Mesenchymal stem cell (in vitro differentiated cells and primary cell): ENCODE measurements around the gene NR2C1.

ENCODE experiments used
- DNase-seq: peaks from one replicate; pipeline ENCODE4 v3.0.0-alpha.2; 2013
- H2AFZ ChIP-seq: one replicate; pipeline ENCODE4 v1.6.1; 2013; ENCODE audit warnings: low read depth, mild to moderate bottlenecking, control low read depth, inconsistent platforms, low read length, moderate library complexity
- H2AK5ac ChIP-seq: 2 replicates; pipeline ENCODE4 v1.6.1; 2013; ENCODE audit warnings: low read length, moderate library complexity, mild to moderate bottlenecking, inconsistent platforms; ENCODE audit not compliant: severe bottlenecking
- H2BK120ac ChIP-seq: one replicate; pipeline ENCODE4 v1.6.1; 2013; ENCODE audit warnings: low read depth, mild to moderate bottlenecking, inconsistent platforms, low read length, moderate library complexity
- H2BK12ac ChIP-seq, 2 experiments: one replicate each; pipeline ENCODE4 v1.6.1; 2013; ENCODE audit warnings: inconsistent platforms in 2 of 2, low read length in 2 of 2, mild to moderate bottlenecking in 2 of 2, moderate library complexity in 2 of 2, control low read depth in 1 of 2
- H2BK15ac ChIP-seq: one replicate; pipeline ENCODE4 v1.6.1; 2013; ENCODE audit warnings: mild to moderate bottlenecking, low read depth, inconsistent platforms; ENCODE audit not compliant: poor library complexity, severe bottlenecking
- H2BK5ac ChIP-seq: 2 replicates; pipeline ENCODE4 v1.6.1; 2013; ENCODE audit warnings: low read depth, mild to moderate bottlenecking, low read length, control low read depth, inconsistent platforms; ENCODE audit not compliant: poor library complexity, severe bottlenecking
- H3K14ac ChIP-seq, 2 experiments: one replicate each; pipeline ENCODE4 v1.6.1; 2013; ENCODE audit warnings: inconsistent platforms in 2 of 2, low read length in 2 of 2, control low read depth in 1 of 2, mild to moderate bottlenecking in 1 of 2, moderate library complexity in 1 of 2
- H3K18ac ChIP-seq, 2 experiments: one replicate each; pipeline ENCODE4 v1.6.1; 2013; ENCODE audit warnings: inconsistent platforms in 2 of 2, low read length in 2 of 2, control low read depth in 1 of 2, low read depth in 1 of 2, mild to moderate bottlenecking in 1 of 2
- H3K23ac ChIP-seq, 2 experiments: one replicate each; pipeline ENCODE4 v1.6.1; 2013; ENCODE audit warnings: inconsistent platforms in 2 of 2, low read length in 2 of 2, mild to moderate bottlenecking in 2 of 2, moderate library complexity in 2 of 2, control low read depth in 1 of 2
- H3K27ac ChIP-seq: 2 replicates; pipeline ENCODE4 v1.5.1; 2013; ENCODE audit warnings: mild to moderate bottlenecking, moderate library complexity, low read length, control low read depth, inconsistent platforms; ENCODE audit not compliant: poor library complexity, severe bottlenecking
- H3K27me3 ChIP-seq, 2 experiments: 2 replicates each; pipeline versions ENCODE4 v1.6.1 to v1.7.0; 2013; ENCODE audit warnings: low read length in 2 of 2, mild to moderate bottlenecking in 2 of 2, moderate library complexity in 2 of 2, control low read depth in 1 of 2, inconsistent platforms in 1 of 2; ENCODE audit not compliant: control insufficient read depth in 1 of 2, insufficient read depth in 1 of 2
- H3K36me3 ChIP-seq, 2 experiments: 2 replicates each; pipeline versions ENCODE4 v1.6.1 to v1.7.0; 2013; ENCODE audit warnings: low read length in 2 of 2, control low read depth in 1 of 2, inconsistent platforms in 1 of 2, low read depth in 1 of 2, mild to moderate bottlenecking in 1 of 2; ENCODE audit not compliant: insufficient read depth in 2 of 2, control insufficient read depth in 1 of 2
- H3K4ac ChIP-seq, 2 experiments: one replicate each; pipeline ENCODE4 v1.6.1; 2013; ENCODE audit warnings: inconsistent platforms in 2 of 2, low read length in 2 of 2, mild to moderate bottlenecking in 2 of 2, moderate library complexity in 2 of 2, control low read depth in 1 of 2, low read depth in 1 of 2
- H3K4me1 ChIP-seq: 2 replicates; pipeline ENCODE4 v1.6.1; 2013; ENCODE audit warnings: low read depth, low read length, control low read depth; ENCODE audit not compliant: control insufficient read depth, insufficient read depth
- H3K4me2 ChIP-seq: 2 replicates; pipeline ENCODE4 v1.6.1; 2013; ENCODE audit warnings: low read length, mild to moderate bottlenecking, inconsistent platforms; ENCODE audit not compliant: poor library complexity, severe bottlenecking
- H3K4me3 ChIP-seq, 2 experiments: 2 replicates each; pipeline versions ENCODE4 v1.5.1 to v1.7.0; 2013; ENCODE audit warnings: low read length in 2 of 2, mild to moderate bottlenecking in 2 of 2, control low read depth in 1 of 2, low read depth in 1 of 2; ENCODE audit not compliant: insufficient read depth in 1 of 2
- H3K79me1 ChIP-seq: replicated peaks from 2 replicates; pipeline ENCODE4 v1.6.1; 2013; ENCODE audit warnings: mild to moderate bottlenecking, control low read depth, low read length, inconsistent platforms; ENCODE audit not compliant: poor library complexity, severe bottlenecking
- H3K9ac ChIP-seq: 2 replicates; pipeline ENCODE4 v1.7.0; 2013; ENCODE audit warnings: mild to moderate bottlenecking, low read length, moderate library complexity
- H3K9me3 ChIP-seq: 2 replicates; pipeline ENCODE4 v1.7.0; 2013; ENCODE audit warnings: mild to moderate bottlenecking, low read length; ENCODE audit not compliant: control insufficient read depth
- H4K8ac ChIP-seq: one replicate; pipeline ENCODE4 v1.6.1; 2013; ENCODE audit warnings: inconsistent platforms, mild to moderate bottlenecking, low read length, moderate library complexity
- H4K91ac ChIP-seq: one replicate; pipeline ENCODE4 v1.6.1; 2013; ENCODE audit warnings: mild to moderate bottlenecking, low read length, inconsistent platforms
- WGBS: methylation state at CpG from one replicate; pipeline ENCODE4 v1.1.7; 2013; ENCODE audit warnings: mixed read lengths; 5-methylcytosine and 5-hydroxymethylcytosine counted together

Gene NR2C1

GRCh38 chr12:95116773-95117172, 43.4 kb upstream of the NR2C1 start:
- H3K23ac ChIP-seq, result no peak overlapping the region
- H2BK12ac ChIP-seq, result no peak overlapping the region
- no peak overlapping the region for H3K4me2 ChIP-seq
- no peak overlapping the region for H4K91ac ChIP-seq
- H3K18ac ChIP-seq, result no peak overlapping the region
- H3K9ac ChIP-seq, result peak overlapping the region; percentile 45
- no peak overlapping the region for H2AFZ ChIP-seq
- no peak overlapping the region for H3K14ac ChIP-seq
- H3K4me1 ChIP-seq, result peaks cover 14% of the 10 kb centered on the region
- H3K4ac ChIP-seq, result no peak overlapping the region
- peaks cover 0 to 17% of the 10 kb centered on the region in 2 experiments for H3K36me3 ChIP-seq
- H3K4me3 ChIP-seq, result no peak overlapping the region
- H3K79me1 ChIP-seq, result peaks cover 5% of the 10 kb centered on the region
- no peak overlapping the region for H2BK5ac ChIP-seq
- DNase-seq, result no peak
- no peaks in the 10 kb centered on the region for H3K9me3 ChIP-seq
- peak overlapping the region; percentile 5 for H2AK5ac ChIP-seq
- H2BK120ac ChIP-seq, result no peak overlapping the region
- WGBS, result 93% methylated on average over 3 of the region's 3 CpGs
- H2BK15ac ChIP-seq, result no peak overlapping the region
- H4K8ac ChIP-seq, result no peak overlapping the region
- no peaks in the 10 kb centered on the region for H3K27me3 ChIP-seq
- H3K27ac ChIP-seq, result peak overlapping the region; percentile 37

- Histone ChIP-seq H3K27ac (no peak overlapping the region), H3K23ac (no peak overlapping the region), H2BK120ac (no peak overlapping the region), H3K4me1 (peaks cover 14% of the 10 kb centered on the region), H3K9ac (peak overlapping the region; percentile 45), H3K4me2 (no peak overlapping the region), H2AK5ac (no peak overlapping the region), H3K79me1 (peaks cover 5% of the 10 kb centered on the region), H3K27me3 (no peaks in the 10 kb centered on the region), H2BK5ac (no peak overlapping the region), H3K36me3 (peaks cover 0 to 18% of the 10 kb centered on the region in 2 experiments), H3K4me3 (no peak overlapping the region), H3K4ac (no peak overlapping the region), H3K14ac (no peak overlapping the region), H4K8ac (no peak overlapping the region), H2BK15ac (no peak overlapping the region), H3K9me3 (no peaks in the 10 kb centered on the region), H4K91ac (no peak overlapping the region), H2AFZ (no peak overlapping the region), H3K18ac (no peak overlapping the region), H2BK12ac (no peak overlapping the region)
- 86% methylated on average over 4 of the region's 4 CpGs for WGBS
- no peak for DNase-seq
Observed at GRCh38 chr12:95116341-95116740, 42.9 kb upstream of the NR2C1 start.

- H3K4me1 ChIP-seq, result peaks cover 15% of the 10 kb centered on the region
- H3K18ac ChIP-seq, result no peak overlapping the region
- 96% methylated on average over 7 of the region's 7 CpGs for whole genome bisulfite sequencing
- no peak overlapping the region for H3K4ac ChIP-seq
- H3K79me1 ChIP-seq, result peaks cover 8% of the 10 kb centered on the region
- no peak overlapping the region for H2BK120ac ChIP-seq
- no peak overlapping the region for H3K4me2 ChIP-seq
- H2BK12ac ChIP-seq, result no peak overlapping the region
- no peak overlapping the region for H3K27ac ChIP-seq
- H4K8ac ChIP-seq, result no peak overlapping the region
- H2AFZ ChIP-seq, result no peak overlapping the region
- no peak overlapping the region for H3K23ac ChIP-seq
- no peak overlapping the region for H2BK5ac ChIP-seq
- no peaks in the 10 kb centered on the region for H3K27me3 ChIP-seq
- no peak overlapping the region for H3K14ac ChIP-seq
- peaks cover 0 to 23% of the 10 kb centered on the region in 2 experiments for H3K36me3 ChIP-seq
- no peak overlapping the region for H3K9ac ChIP-seq
- no peak for DNase-seq
- H4K91ac ChIP-seq, result no peak overlapping the region
- no peak overlapping the region for H3K4me3 ChIP-seq
- H2AK5ac ChIP-seq, result no peak overlapping the region
- no peak overlapping the region for H2BK15ac ChIP-seq
- H3K9me3 ChIP-seq, result no peaks in the 10 kb centered on the region
Observed at GRCh38 chr12:95115641-95116040, 42.2 kb upstream of the NR2C1 start.

- peaks cover 15% of the 10 kb centered on the region for H3K4me1 ChIP-seq
- H3K4me2 ChIP-seq, result no peak overlapping the region
- H3K14ac ChIP-seq, result no peak overlapping the region
- H3K36me3 ChIP-seq, result peaks cover 0 to 27% of the 10 kb centered on the region in 2 experiments
- H3K9ac ChIP-seq, result peak overlapping the region; percentile 43
- no peak overlapping the region for H3K4ac ChIP-seq
- H3K4me3 ChIP-seq, result no peak overlapping the region
- H2BK12ac ChIP-seq, result no peak overlapping the region
- no peak for DNase-seq
- H2BK120ac ChIP-seq, result no peak overlapping the region
- H2AK5ac ChIP-seq, result no peak overlapping the region
- no peaks in the 10 kb centered on the region for H3K9me3 ChIP-seq
- no peak overlapping the region for H2BK15ac ChIP-seq
- no peak overlapping the region for H2BK5ac ChIP-seq
- H4K91ac ChIP-seq, result no peak overlapping the region
- peaks cover 10% of the 10 kb centered on the region for H3K79me1 ChIP-seq
- H3K23ac ChIP-seq, result no peak overlapping the region
- no peak overlapping the region for H2AFZ ChIP-seq
- no peaks in the 10 kb centered on the region for H3K27me3 ChIP-seq
- whole genome bisulfite sequencing, result 62% methylated on average over 3 of the region's 3 CpGs
- H3K27ac ChIP-seq, result no peak overlapping the region
- no peak overlapping the region for H4K8ac ChIP-seq
- no peak overlapping the region for H3K18ac ChIP-seq
Observed at GRCh38 chr12:95114766-95115405, 41.5 kb upstream of the NR2C1 start.
